ENCODE measurements around the gene RBPJ. TPM values are rescaled to one million over a fixed set of nuclear protein-coding genes. Genes with fewer than 3 reads are reported as not detected.

Gene RBPJ
- total and polyA plus RNA-seq, 2 of the 8 experiments (the other 6 are each of a cell fraction or from before 2014, with no cell fraction given): 65.5 to 217 TPM

DNA sequence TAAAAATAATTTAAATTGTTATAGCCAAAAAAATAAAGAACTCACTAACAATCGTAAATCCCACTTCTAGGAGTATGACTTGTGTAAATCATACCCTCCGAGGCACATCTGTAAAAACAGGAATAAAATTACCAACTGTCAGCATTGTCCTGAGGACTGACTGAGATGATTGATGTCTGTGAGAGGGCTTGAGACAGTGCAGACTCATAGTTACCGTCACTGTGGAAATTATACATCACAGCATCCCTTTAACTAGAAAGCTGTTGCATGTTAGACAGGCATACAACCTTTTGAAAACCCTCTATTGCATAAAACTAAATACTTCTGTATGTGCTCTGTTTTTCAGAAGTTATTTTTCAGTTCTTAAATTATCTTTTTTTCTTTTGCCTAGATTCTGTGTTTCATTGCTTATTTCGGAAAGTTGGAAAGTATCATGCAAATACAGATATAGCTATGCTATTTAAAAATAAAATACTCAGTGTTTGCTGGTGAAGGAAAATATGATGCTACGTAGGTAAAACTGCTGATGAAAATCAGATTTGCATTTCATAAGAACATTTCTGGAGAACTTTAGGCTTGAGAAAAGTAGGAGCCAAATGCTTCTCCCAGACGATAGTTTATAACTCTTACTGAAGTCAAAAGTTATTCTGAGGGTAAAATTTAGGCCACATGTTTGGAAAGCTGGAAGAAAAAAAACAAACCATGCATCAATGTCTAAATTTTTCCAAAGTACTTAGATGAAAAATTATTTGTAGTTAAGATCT is 13.6 kb upstream of the RBPJ start (continued):
- no peak for TF ChIP-seq CBX8 (IDR thresholded peaks at IDR 0.05; ENCODE audit: borderline replicate concordance, low read depth, low read length)
- TF ChIP-seq NANOG (IDR thresholded peaks at IDR 0.05; ENCODE audit: insufficient read depth, low read depth, low read length, poor library complexity, severe bottlenecking): no peak
- TF ChIP-seq RBBP5 (IDR thresholded peaks at IDR 0.05; ENCODE audit: borderline replicate concordance, low read depth, low read length): no peak
- no peak for TF ChIP-seq PHF8 (conservative IDR thresholded peaks at IDR 0.05; ENCODE audit: low read depth, low read length)

All from H1 (cell line).